HG03439 (cell line): ENCODE measurements around the gene EPB42.
"Not testable (repeated sequence)": the region's sequence is repeated elsewhere in the genome, so short reads cannot be mapped to it uniquely, and the experiment has no call there.

ENCODE experiments used
- ATAC-seq: cut with Tn5 transposase; IDR thresholded peaks from one replicate; pipeline ENCODE4 v1.9.1; 2021; ENCODE audit warnings: mild to moderate bottlenecking, moderate library complexity; ENCODE audit not compliant: unreplicated experiment

EPB42 gene

DNA sequence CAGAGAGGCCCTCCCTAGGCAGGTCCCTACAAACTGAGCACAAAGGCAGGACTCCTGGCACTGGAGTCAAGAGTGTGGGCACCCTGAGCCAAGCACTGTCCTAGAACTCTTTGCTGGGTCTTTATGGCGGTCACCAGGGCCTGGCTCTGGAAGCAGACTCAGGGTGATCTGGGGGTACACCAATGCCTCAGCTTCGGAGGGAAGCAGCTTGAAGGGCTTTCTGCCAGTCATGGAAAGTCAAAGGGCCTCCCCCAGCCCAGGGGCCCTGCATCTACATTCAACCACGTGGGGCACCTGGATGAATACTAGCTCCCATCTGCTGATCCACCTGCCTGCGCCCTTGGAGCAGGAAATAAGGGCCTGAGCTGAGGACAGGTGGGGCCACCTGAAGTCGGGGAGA is 7.4 kb downstream of the EPB42 start:
- no peak for ATAC-seq

GRCh38 chr15:43212951-43213350 is 7.9 kb downstream of the EPB42 start:
- ATAC-seq = no peak

DNA sequence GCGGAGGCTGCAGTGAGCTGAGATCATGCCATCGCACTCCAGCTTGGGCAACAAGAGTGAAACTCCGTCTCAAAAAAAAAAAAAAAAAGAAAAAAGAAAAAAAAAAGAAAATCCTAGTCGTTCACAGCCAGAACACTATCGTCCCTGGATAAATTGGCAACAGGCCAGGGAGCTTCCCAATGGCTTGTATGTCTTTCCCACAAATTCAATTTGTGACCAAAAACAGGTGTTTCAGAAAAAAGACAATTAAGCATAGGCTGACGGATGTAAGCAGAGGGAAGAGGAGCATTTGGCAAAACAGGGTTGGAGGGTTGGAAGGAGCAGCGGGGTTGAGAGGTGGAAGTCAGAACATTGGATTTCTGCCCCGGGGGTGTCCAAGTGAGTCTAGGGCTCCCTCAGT is 8.5 kb downstream of the EPB42 start:
- no peak for ATAC-seq

GRCh38 chr15:43211224-43211735 is 9.5 kb downstream of the EPB42 start:
- ATAC-seq = no peak

DNA sequence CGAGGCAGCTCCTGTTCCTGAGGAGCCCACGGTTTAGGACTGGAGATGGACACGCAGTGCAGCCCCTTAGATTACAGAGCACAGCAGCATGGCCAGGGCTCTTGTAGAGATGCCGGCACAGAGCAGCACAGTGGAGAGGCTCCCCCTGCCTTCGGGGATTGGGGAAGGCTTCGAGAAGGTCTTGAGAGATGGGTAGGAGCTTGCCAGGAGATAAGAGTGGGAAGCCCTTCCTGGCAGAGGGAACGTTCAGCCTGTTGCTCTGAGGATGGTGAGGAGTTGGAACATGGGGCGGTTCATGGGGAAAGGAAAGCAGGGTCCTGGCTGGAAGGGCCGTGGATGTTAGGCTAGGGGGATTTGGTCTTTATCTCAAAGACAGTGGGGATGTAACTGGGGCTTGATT is 10.0 kb downstream of the EPB42 start:
- no peak for ATAC-seq

DNA sequence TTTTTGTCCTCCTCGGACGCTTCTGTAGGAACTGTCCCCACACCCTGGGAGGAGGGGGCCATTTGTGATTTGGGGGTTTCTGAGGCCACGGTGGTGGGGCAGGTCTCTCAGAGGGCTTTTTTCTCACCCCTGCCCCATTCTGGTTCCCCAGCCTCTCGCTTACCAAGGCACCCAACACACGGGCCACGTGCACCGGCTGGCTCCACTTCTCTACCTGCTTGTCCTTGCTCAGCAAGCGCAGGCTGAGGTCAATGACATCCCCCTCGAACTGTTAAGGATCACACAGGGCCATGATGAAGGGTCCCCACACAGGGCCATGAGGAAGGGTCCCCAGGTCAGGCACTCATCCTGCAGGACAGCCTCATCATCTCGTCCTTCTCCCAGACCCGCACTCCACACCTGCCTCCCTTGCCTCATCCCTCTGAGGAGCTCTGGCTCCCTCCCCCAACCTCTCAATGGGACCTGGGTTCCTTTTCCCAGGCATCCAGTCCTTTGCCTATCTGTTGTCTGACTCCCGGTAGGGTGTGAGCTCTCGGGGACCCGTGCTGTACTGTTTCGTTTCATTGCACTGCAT is 10.6 kb downstream of the EPB42 start:
- ATAC-seq = no peak

GRCh38 chr15:43209059-43209824 is 11.6 kb downstream of the EPB42 start:
- no peak for ATAC-seq

- ATAC-seq = no peak
Measured at GRCh38 chr15:43208052-43209002, 12.5 kb downstream of the EPB42 start.

GRCh38 chr15:43207024-43207423 is 13.8 kb downstream of the EPB42 start:
- no peak for ATAC-seq

GRCh38 chr15:43206054-43206453 is 14.8 kb downstream of the EPB42 start:
- ATAC-seq = no peak

DNA sequence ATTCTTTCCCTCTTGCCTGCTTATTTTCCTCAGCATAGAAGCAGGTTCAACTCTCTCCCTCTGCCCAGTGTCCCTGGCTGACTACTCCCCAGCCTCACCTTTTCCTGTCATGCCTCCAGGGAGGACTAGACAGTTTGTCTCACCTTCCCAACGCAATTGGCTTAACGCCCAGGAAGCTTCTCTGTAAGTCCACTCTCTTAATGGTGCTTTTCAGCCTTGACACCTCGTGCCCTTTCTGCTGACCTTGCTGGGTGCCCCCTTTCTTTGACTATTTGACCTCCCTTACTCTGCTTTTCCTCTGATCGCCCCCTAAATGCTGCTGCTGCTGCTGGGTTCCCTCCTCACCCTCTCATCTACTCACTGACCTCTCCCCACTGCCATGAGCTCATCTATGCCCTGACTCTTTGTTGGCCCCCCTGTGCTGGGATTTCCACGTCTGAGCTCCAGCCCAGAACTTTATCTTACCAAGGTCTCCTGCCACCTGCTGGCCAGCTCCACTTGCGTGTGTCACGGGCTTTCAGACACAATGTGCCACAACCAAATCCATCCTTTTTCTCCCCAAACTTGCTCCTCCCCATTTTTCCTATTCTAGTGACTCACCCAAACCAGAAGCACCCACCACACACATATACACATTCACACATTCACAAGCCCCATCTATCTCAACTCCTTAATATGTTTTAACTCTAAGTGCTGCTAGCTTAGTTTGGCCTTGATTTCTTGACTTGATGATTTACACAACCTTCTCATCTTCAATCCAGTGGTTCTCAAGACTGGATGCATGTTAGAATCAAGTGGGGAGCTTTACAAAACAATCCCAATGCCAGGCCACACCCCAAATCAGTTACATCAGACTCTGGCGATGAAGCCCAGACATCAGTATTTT is 16.6 kb downstream of the EPB42 start:
- no peak for ATAC-seq

- no peak for ATAC-seq
Measured at GRCh38 chr15:43199945-43200488, 20.8 kb downstream of the EPB42 start.

GRCh38 chr15:43198992-43199391 is 21.8 kb downstream of the EPB42 start:
- no peak for ATAC-seq

GRCh38 chr15:43198556-43198955 is 22.3 kb downstream of the EPB42 start:
- ATAC-seq = not testable (repeated sequence)

DNA sequence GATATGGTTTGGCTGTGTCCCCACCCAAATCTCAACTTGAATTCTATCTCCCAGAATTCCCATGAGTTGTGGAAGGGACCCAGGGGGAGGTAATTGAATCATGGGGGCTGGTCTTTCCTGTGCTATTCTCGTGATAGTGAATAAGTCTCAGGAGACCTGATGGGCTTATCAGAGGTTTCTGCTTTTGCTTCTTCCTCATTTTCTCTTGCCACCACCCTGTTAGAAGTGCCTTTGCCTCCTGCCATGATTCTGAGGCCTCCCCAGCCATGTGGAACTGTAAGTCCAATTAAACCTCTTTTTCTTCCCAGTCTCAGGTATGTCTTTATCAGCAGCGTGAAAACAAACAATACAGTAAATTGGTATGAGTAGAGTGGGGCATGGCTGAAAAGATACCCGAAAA is 23.0 kb downstream of the EPB42 start:
- not testable (repeated sequence) for ATAC-seq

DNA sequence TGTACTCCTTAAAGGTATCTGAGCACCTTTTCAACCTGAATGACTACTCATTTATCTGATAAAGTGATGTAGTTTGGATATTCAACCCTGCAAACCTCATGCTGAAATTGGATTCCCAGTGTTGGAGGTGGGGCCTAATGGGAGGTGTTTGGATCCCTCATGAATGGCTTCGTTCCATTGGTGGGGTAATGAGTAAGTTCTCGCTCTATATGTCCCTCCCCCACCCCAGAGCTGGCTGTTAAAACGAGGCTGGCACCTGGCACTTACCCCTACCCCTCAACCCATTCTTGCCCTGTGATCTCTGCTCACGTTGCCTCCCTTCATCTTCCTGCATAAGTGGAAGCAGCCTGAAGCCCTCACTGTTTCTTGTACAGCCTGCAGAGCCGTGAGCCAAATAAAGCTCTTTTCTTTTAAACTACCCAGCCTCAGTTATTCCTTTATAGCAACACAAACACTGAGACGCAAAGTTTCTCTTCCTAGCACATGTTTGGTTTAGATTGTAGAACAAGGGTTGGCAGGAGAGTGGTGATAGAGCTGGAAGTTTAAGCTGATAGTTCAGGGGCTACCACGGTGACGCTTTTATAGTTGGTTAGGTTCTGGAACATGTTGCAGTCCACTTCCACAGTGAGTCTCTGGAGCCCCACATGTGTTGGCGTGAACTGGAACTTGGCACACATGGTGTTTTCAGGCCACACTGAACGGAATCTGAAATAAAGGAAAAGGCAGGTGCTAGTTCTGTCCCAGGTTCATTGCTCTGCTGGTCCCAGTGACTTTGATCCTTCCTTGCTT is 23.9 kb downstream of the EPB42 start:
- no peak for ATAC-seq

GRCh38 chr15:43194795-43195194 is 26.0 kb downstream of the EPB42 start:
- ATAC-seq = no peak

DNA sequence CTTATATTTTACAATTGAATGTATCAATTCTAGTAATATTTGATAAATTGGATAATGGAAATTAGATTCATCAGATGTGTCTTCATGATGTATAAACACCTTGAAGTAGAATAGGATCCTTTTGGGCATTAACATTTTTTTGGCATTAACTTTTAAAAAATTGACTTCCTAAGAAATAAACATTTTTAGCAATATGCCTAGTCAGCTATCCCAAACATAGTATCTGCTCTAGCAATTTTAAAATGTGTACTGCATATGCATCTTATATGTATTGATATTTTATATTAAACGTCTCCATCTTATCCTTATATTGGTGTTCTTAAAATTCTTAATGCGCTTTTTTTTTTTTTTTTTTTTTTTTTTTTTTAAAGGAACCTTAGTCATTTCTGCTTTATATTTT is 27.1 kb downstream of the EPB42 start:
- ATAC-seq = no peak

DNA sequence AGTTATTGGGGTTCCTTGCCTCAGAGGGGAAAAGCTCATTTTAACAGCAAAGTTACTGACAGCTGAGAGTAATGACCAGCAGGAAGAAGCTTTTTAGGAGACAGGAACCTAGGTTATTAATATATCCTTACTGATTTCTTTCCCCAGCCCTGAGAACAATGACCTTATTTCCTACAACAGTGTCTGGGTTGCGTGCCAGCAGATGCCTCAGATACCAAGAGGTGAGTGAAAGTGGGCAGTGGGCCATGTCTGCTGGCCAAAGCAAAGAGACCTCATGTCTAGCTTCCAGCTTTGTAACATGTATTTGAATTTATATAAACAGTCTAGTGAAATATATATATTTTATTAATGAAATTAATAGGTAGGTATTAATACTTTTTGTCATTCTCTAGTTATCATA is 30.6 kb downstream of the EPB42 start:
- no peak for ATAC-seq
